ENCODE data around the gene TMEM26. TPM values are rescaled to one million over a fixed set of nuclear protein-coding genes. Genes with fewer than 3 reads are reported as not detected.

The TMEM26 gene
- total and polyA plus RNA-seq, 7 experiments from 2014 or later, result 0.16 to 0.43 TPM; not detected in 5

GRCh38 chr10:61481597-61481996 is 28.4 kb upstream of the TMEM26 start:
- H3K36me3 Mint-ChIP-seq, result no peaks in the 10 kb centered on the region
- H3K27ac Mint-ChIP-seq, result no peak overlapping the region
- intact Hi-C loops (cut with micrococcal nuclease), result no loop called here
- no peak overlapping the region for H3K4me3 Mint-ChIP-seq
- no peak overlapping the region for H3K4me3 ChIP-seq (ENCODE audit: low read length)
- H3K9me3 Mint-ChIP-seq, result peaks cover 0 to 6% (median 0%) of the 10 kb centered on the region in 11 donors
- H3K36me3 ChIP-seq (ENCODE audit: control insufficient read depth in 2 of 3, insufficient read depth in 3 of 3, low read length in 3 of 3), result no peaks in the 10 kb centered on the region
- H3K4me1 Mint-ChIP-seq, result no peaks in the 10 kb centered on the region
- ATAC-seq, result no peak
- H3K27me3 Mint-ChIP-seq, result peaks cover 4 to 23% (median 17%) of the 10 kb centered on the region in 5 donors
- POLR2A ChIA-PET, result no interaction called here
- CTCF ChIA-PET, result no interaction called here
- H3K27me3 ChIP-seq (ENCODE audit: control insufficient read depth in 2 of 2, insufficient read depth in 2 of 2, low read length in 2 of 2), result no peaks in the 10 kb centered on the region
- H3K27ac ChIP-seq (ENCODE audit: low read depth, low read length), result no peak overlapping the region
- no peaks in the 10 kb centered on the region for H3K4me1 ChIP-seq (ENCODE audit: control insufficient read depth in 2 of 2, insufficient read depth in 2 of 2, low read length in 2 of 2)
- DNase-seq, result no peak
- no peaks in the 10 kb centered on the region for H3K9me3 ChIP-seq (ENCODE audit: control insufficient read depth in 2 of 3, low read length in 3 of 3)

DNA sequence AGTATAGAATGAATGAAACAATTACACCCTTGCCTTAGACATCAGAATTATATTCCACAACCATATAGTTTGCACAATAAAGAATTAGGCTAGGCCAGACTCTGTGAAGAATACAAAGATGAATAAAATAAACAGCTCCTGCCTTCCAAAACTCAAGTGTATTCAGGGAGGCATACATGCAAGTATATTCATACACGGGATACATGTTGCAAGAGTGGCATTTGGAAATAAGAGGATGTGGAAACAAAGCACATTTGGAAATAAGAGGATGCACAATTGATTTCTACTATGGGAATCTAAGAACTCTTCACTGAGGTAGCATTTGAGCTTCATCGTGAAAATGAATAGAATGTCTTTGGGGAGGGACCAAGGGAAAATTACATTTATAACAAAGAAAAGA is 27.0 kb upstream of the TMEM26 start:
- Mint-ChIP-seq H3K36me3 (no peaks in the 10 kb centered on the region), H3K27me3 (peaks cover 4 to 23% (median 20%) of the 10 kb centered on the region in 5 donors), H3K27ac (no peak overlapping the region), H3K4me3 (no peak overlapping the region), H3K9me3 (peaks cover 0 to 6% (median 0%) of the 10 kb centered on the region in 11 donors), H3K4me1 (no peaks in the 10 kb centered on the region)
- no peaks in the 10 kb centered on the region for H3K27me3 ChIP-seq (ENCODE audit: control insufficient read depth in 2 of 2, insufficient read depth in 2 of 2, low read length in 2 of 2)
- no peaks in the 10 kb centered on the region for H3K9me3 ChIP-seq (ENCODE audit: control insufficient read depth in 2 of 3, low read length in 3 of 3)
- intact Hi-C loops (cut with micrococcal nuclease), result no loop called here
- no peak for DNase-seq
- no peak overlapping the region for H3K27ac ChIP-seq (ENCODE audit: low read depth, low read length)
- ChIA-PET POLR2A (no interaction called here), CTCF (no interaction called here)
- no peak for ATAC-seq
- no peak overlapping the region for H3K4me3 ChIP-seq (ENCODE audit: low read length)
- H3K36me3 ChIP-seq (ENCODE audit: control insufficient read depth in 2 of 3, insufficient read depth in 3 of 3, low read length in 3 of 3), result no peaks in the 10 kb centered on the region
- H3K4me1 ChIP-seq (ENCODE audit: control insufficient read depth in 2 of 2, insufficient read depth in 2 of 2, low read length in 2 of 2), result no peaks in the 10 kb centered on the region

DNA sequence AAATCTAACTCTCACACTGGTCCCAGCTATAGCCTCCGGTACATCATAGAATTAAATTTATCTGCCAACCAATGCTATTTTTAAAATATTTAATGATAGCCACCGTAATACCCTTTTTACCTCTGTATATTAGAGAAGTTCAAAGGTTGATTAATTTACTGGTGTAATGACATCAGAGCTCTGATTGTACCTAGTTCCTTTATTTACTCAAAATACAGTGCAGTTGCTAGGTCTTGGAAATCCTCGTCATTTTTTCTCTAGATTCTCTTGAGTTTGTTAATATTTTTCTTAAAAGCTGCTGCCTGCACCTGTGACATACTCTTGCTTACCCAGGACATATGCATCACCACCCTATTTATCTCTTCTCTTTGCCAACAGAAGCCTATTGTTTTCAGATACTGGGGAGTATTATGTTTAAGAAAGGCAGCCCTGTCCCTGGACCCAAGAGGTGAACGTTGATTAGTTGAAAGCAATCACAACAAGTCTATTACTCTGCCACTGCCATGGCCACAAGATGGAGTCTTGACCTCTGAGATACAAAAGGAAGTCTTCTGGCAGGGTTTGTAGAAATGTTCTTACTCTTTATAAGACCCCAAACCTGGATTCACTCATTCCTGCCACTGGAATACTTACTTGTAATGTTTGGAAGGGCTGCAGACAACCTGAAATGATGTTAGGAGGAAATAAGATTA is 25.6 kb upstream of the TMEM26 start:
- ATAC-seq (no peak), DNase-seq (no peak)
- no peaks in the 10 kb centered on the region for H3K4me1 ChIP-seq (ENCODE audit: control insufficient read depth in 2 of 2, insufficient read depth in 2 of 2, low read length in 2 of 2)
- no peaks in the 10 kb centered on the region for H3K36me3 ChIP-seq (ENCODE audit: control insufficient read depth in 2 of 3, insufficient read depth in 3 of 3, low read length in 3 of 3)
- H3K4me3 Mint-ChIP-seq, result no peak overlapping the region
- H3K36me3 Mint-ChIP-seq, result no peaks in the 10 kb centered on the region
- H3K27me3 ChIP-seq (ENCODE audit: control insufficient read depth in 2 of 2, insufficient read depth in 2 of 2, low read length in 2 of 2), result no peaks in the 10 kb centered on the region
- no peaks in the 10 kb centered on the region for H3K9me3 ChIP-seq (ENCODE audit: control insufficient read depth in 2 of 3, low read length in 3 of 3)
- POLR2A ChIA-PET, result no interaction called here
- intact Hi-C loops (cut with micrococcal nuclease), result no loop called here
- peaks cover 4 to 27% (median 18%) of the 10 kb centered on the region in 5 donors for H3K27me3 Mint-ChIP-seq
- CTCF ChIA-PET, result no interaction called here
- H3K4me1 Mint-ChIP-seq, result no peaks in the 10 kb centered on the region
- no peak overlapping the region for H3K4me3 ChIP-seq (ENCODE audit: low read length)
- H3K27ac Mint-ChIP-seq, result no peak overlapping the region
- peaks cover 0 to 6% (median 0%) of the 10 kb centered on the region in 11 donors for H3K9me3 Mint-ChIP-seq
- no peak overlapping the region for H3K27ac ChIP-seq (ENCODE audit: low read depth, low read length)

GRCh38 chr10:61477451-61477850 is 24.3 kb upstream of the TMEM26 start:
- no peaks in the 10 kb centered on the region for H3K9me3 ChIP-seq (ENCODE audit: control insufficient read depth in 2 of 3, low read length in 3 of 3)
- Mint-ChIP-seq H3K9me3 (peaks cover 0 to 6% (median 0%) of the 10 kb centered on the region in 11 donors), H3K27me3 (peaks cover 2 to 19% (median 11%) of the 10 kb centered on the region in 5 donors), H3K27ac (no peak overlapping the region), H3K4me3 (no peak overlapping the region), H3K36me3 (no peaks in the 10 kb centered on the region), H3K4me1 (no peaks in the 10 kb centered on the region)
- no peaks in the 10 kb centered on the region for H3K4me1 ChIP-seq (ENCODE audit: control insufficient read depth in 2 of 2, insufficient read depth in 2 of 2, low read length in 2 of 2)
- intact Hi-C loops (cut with micrococcal nuclease), result no loop called here
- H3K36me3 ChIP-seq (ENCODE audit: control insufficient read depth in 2 of 3, insufficient read depth in 3 of 3, low read length in 3 of 3), result no peaks in the 10 kb centered on the region
- ChIA-PET CTCF (no interaction called here), POLR2A (no interaction called here)
- H3K4me3 ChIP-seq (ENCODE audit: low read length), result no peak overlapping the region
- no peaks in the 10 kb centered on the region for H3K27me3 ChIP-seq (ENCODE audit: control insufficient read depth in 2 of 2, insufficient read depth in 2 of 2, low read length in 2 of 2)
- no peak overlapping the region for H3K27ac ChIP-seq (ENCODE audit: low read depth, low read length)
- ATAC-seq (no peak), DNase-seq (no peak)

DNA sequence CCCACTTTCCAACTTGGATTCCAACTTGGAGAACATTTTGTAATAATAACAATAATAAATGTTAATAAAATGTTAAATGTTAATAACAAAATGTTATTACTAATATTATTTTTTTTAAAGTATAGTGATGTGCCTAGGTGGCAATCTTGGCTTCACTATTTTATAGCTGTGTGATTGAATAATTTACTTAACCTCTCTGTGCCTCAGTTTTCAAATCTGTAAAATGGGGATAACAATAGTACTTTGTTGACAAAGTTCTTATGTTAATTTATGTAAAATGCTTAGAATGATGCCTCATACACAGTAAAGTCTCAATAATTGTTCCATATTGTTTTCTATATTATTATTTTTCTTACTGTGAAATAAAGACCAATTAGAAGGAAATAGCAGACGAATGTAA is 23.3 kb upstream of the TMEM26 start:
- intact Hi-C loops (cut with micrococcal nuclease), result no loop called here
- H3K4me1 Mint-ChIP-seq, result no peaks in the 10 kb centered on the region
- H3K36me3 Mint-ChIP-seq, result no peaks in the 10 kb centered on the region
- H3K27me3 Mint-ChIP-seq, result peaks cover 2 to 23% (median 11%) of the 10 kb centered on the region in 5 donors
- no peak overlapping the region for H3K27ac Mint-ChIP-seq
- H3K36me3 ChIP-seq (ENCODE audit: control insufficient read depth in 2 of 3, insufficient read depth in 3 of 3, low read length in 3 of 3), result no peaks in the 10 kb centered on the region
- ChIA-PET CTCF (no interaction called here), POLR2A (no interaction called here)
- ATAC-seq, result no peak
- DNase-seq, result no peak
- H3K9me3 Mint-ChIP-seq, result peaks cover 0 to 6% (median 0%) of the 10 kb centered on the region in 11 donors
- H3K4me3 ChIP-seq (ENCODE audit: low read length), result no peak overlapping the region
- H3K9me3 ChIP-seq (ENCODE audit: control insufficient read depth in 2 of 3, low read length in 3 of 3), result no peaks in the 10 kb centered on the region
- H3K4me1 ChIP-seq (ENCODE audit: control insufficient read depth in 2 of 2, insufficient read depth in 2 of 2, low read length in 2 of 2), result no peaks in the 10 kb centered on the region
- H3K27me3 ChIP-seq (ENCODE audit: control insufficient read depth in 2 of 2, insufficient read depth in 2 of 2, low read length in 2 of 2), result no peaks in the 10 kb centered on the region
- no peak overlapping the region for H3K27ac ChIP-seq (ENCODE audit: low read depth, low read length)
- no peak overlapping the region for H3K4me3 Mint-ChIP-seq

DNA sequence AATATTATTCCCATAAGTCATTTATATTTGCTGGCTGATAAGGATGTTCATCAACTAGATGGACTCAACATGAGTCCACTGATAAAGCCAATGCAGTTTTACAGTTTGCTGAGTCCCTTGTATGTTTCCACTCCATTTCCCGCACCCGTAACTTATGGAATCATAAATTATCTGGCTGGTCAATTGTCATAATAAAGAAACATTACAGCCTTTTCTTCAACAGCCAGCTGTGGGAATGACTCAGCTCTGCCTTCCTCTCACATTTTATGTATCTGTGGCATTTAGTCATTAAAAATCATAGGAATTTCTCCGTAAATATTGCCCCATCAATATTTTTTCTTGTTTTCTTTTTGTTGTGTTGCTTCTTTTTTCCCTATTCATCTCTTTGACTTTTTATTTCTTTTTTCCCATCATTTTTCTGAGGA is 22.3 kb upstream of the TMEM26 start:
- H3K27me3 Mint-ChIP-seq, result peaks cover 2 to 23% (median 8%) of the 10 kb centered on the region in 5 donors
- no peak overlapping the region for H3K27ac Mint-ChIP-seq
- DNase-seq, result no peak
- no peaks in the 10 kb centered on the region for H3K4me1 Mint-ChIP-seq
- no peak overlapping the region for H3K4me3 Mint-ChIP-seq
- H3K9me3 ChIP-seq (ENCODE audit: control insufficient read depth in 2 of 3, low read length in 3 of 3), result no peaks in the 10 kb centered on the region
- no peaks in the 10 kb centered on the region for H3K27me3 ChIP-seq (ENCODE audit: control insufficient read depth in 2 of 2, insufficient read depth in 2 of 2, low read length in 2 of 2)
- no peaks in the 10 kb centered on the region for H3K36me3 ChIP-seq (ENCODE audit: control insufficient read depth in 2 of 3, insufficient read depth in 3 of 3, low read length in 3 of 3)
- no peak for ATAC-seq
- intact Hi-C loops (cut with micrococcal nuclease), result no loop called here
- peaks cover 0 to under 1% (median 0%) of the 10 kb centered on the region in 11 donors for H3K9me3 Mint-ChIP-seq
- no peak overlapping the region for H3K4me3 ChIP-seq (ENCODE audit: low read length)
- no peaks in the 10 kb centered on the region for H3K36me3 Mint-ChIP-seq
- POLR2A ChIA-PET, result no interaction called here
- no peaks in the 10 kb centered on the region for H3K4me1 ChIP-seq (ENCODE audit: control insufficient read depth in 2 of 2, insufficient read depth in 2 of 2, low read length in 2 of 2)
- CTCF ChIA-PET, result no interaction called here
- H3K27ac ChIP-seq (ENCODE audit: low read depth, low read length), result no peak overlapping the region

DNA sequence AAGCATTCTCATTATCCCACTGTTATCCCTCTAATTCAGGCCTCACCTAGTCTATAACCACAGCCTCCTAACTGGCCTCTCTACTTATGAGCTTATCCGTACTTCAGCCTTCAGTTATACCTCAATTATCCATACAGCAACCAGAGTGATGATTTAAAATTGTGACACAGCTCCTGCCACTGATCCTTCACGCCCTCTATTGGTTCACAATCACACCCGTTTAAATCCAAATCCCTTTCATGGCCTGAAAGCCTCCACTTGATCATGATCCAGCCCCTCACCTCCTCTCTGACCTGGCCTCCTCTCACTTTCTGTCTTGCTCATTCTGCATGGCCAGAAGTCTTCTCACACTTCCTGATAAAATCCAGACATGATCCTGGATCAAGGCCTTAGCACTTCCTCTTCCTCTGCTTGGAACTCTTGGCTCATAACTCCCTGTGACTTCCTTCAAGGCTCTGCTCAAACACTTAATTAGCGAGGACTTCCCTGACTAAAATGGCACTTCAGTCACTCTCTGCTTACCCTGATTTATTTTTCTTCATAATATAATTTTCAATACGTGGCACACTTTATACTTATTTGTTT is 19.0 kb upstream of the TMEM26 start:
- Mint-ChIP-seq H3K27ac (no peak overlapping the region), H3K36me3 (no peaks in the 10 kb centered on the region), H3K4me3 (no peak overlapping the region), H3K9me3 (peaks cover 0 to 2% (median 0%) of the 10 kb centered on the region in 11 donors), H3K27me3 (peaks cover 0 to 16% (median 2%) of the 10 kb centered on the region in 5 donors), H3K4me1 (no peaks in the 10 kb centered on the region)
- no peak for ATAC-seq
- no peaks in the 10 kb centered on the region for H3K4me1 ChIP-seq (ENCODE audit: control insufficient read depth in 2 of 2, insufficient read depth in 2 of 2, low read length in 2 of 2)
- DNase-seq, result no peak
- no peak overlapping the region for H3K27ac ChIP-seq (ENCODE audit: low read depth, low read length)
- ChIA-PET CTCF (no interaction called here), POLR2A (no interaction called here)
- H3K36me3 ChIP-seq (ENCODE audit: control insufficient read depth in 2 of 3, insufficient read depth in 3 of 3, low read length in 3 of 3), result no peaks in the 10 kb centered on the region
- intact Hi-C loops (cut with micrococcal nuclease), result no loop called here
- no peak overlapping the region for H3K4me3 ChIP-seq (ENCODE audit: low read length)
- no peaks in the 10 kb centered on the region for H3K9me3 ChIP-seq (ENCODE audit: control insufficient read depth in 2 of 3, low read length in 3 of 3)
- H3K27me3 ChIP-seq (ENCODE audit: control insufficient read depth in 2 of 2, insufficient read depth in 2 of 2, low read length in 2 of 2), result no peaks in the 10 kb centered on the region
